Measurements from ENCODE around the gene CASZ1.

CASZ1 gene

DNA sequence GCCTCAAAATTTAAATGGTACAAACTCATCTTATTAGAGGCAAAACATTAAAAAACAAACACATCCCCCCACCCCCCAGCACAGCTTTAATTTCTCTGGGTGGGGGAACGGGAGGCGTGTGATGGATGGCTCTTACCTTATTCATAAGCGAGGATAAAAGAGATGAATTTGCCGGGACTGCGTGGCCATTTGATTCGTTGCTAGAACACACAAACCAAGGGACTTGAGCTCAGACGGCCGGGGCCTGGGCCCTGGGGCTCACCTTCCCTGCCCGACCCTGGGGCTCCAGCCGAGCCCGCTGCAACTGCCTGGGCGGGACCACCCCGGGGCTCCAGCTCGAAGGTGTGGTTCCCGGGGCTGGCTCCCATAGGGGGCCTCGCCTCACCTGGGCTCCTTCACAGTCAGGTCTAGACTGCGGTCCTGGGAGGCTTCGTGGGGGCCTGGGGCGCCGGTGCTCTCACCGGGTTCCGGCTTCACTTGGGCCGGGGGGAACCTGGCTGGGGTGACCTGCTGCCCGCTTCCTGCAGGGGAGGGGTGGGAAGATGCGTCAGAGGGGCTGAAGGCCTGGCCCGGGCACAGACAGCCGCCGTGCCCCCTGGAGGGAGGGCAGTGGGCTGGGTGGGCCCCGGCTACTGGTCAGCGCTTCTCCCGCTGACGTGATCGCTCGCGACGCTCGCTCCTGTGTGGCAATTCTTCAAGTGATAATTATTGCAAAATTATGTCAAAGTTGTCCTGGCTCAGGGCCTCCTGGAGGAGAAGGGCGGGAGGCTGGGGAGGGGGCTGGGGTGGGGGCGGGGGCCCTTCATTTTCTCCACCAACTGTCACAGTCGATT, 145.7 kb downstream of the CASZ1 start:
- DNase-seq = no peak

- no peak for DNase-seq
These were observed 146.8 kb downstream of the CASZ1 start for GRCh38 chr1:10649517-10650201.

DNA sequence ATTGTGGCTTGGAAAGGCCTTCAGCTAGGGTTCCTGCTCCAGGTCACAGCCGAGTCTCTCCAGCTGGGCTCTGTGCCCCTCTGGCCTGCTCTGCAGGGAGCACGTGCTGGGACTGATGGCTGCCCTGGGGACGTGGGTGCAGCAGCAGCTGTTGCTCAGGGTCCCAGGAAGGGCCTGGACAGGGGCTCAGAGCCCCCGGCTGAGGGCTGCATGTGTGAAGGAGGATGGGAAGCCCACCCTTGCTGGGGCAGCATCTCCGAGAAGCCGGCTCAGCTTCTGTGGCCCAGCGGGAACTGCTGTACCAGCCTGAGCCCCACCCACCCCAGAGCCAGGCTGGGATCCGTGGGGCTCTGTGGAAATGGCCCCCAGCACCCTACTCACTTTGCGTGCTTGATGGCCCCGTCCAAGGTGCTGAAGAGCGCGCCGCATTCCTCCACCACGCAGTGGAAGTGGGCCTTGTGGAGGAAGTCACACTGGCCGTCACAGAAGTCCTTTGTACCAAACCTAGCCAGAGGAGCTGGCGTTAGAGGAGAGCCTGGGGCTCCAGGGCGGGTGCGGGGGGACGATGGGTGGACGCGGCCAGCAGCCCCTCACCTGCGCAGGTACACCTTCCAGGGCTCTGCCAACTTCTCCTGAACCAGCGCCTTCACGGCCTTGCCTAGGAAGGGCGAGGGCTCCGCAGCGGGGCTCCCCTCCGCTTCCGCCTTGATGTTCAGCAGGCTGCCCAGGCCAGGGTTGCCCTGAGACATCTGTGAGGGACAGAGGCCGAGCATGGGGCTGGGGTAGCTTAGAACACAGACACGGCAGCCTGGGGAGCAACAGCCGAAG, 147.5 kb downstream of the CASZ1 start:
- no peak for DNase-seq

DNA sequence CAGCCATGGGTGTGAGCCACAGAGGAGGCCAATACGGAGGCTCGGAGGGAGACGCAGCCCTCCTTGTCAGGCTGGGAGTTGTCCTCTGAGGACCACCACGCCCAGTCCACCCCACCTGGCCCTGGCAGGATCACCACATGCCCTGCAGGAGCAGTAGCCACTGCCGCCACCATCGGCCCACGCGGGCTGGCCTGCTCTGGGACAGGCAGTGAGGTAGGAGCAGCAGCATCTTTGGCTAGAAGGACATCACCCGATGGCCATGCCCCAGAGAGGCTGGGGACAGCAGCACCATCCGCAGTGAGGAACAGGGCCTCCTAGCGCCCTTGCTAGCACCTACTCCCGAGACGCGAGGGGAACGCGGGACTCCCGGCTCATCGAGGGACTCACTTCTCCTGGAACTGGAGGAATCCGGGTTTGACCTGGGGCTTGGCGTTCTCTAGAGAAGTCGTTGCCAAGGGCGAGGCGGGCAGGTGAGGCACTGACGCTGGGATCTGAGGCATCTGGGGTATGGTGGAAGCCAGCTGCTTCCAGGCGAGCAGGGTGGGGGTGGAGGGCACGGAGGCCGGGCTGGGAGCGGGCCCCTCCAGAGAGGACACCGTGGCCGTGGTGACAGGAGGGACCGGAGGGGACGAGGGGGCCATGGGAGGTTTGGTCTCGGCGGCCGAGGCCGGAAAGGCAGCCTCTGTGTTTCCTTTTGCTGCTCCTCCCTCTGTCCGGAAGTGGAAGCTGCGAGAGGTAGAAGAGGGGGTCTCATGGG, 148.9 kb downstream of the CASZ1 start:
- no peak for DNase-seq

GRCh38 chr1:10646347-10646861, 150.0 kb downstream of the CASZ1 start:
- peak; percentile 82 for DNase-seq

GRCh38 chr1:10644307-10645128, 151.9 kb downstream of the CASZ1 start:
- DNase-seq = peak; percentile 50

DNA sequence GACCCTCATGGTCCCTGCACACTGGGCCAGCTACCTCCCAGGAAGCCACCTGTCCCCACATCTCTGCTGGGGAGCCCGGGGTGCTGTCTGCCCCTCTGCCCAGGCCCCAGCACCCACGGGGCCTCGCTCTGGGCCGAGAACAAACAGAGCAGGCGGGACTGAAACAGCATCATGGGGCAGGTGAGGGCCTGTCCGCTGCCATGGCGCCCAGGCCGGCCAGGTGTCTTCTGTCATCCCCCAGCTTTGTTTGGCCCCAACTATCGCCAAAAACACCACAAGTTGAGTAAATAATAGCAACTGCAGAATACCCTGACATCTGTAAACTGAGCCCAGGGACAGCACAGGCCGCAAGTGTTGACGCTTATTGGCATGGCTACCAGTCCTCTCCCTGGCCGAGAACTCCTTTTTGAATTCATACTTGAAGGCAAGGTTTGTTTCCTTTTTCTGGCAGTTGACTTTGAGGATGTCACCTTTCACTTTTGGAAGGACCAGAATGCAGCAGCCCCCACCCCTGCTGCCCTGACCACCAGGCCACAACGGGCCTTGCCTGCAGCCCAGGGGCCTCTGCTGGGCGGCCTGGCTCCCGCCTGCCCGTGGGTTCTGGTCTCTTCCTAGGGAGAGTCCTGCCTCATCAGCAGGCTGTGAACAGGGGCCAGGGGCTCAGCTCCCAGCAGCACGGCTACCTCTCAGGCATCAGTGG, 152.7 kb downstream of the CASZ1 start:
- DNase-seq = no peak

- DNase-seq = no peak
These were observed 153.9 kb downstream of the CASZ1 start for GRCh38 chr1:10642403-10643080.

DNA sequence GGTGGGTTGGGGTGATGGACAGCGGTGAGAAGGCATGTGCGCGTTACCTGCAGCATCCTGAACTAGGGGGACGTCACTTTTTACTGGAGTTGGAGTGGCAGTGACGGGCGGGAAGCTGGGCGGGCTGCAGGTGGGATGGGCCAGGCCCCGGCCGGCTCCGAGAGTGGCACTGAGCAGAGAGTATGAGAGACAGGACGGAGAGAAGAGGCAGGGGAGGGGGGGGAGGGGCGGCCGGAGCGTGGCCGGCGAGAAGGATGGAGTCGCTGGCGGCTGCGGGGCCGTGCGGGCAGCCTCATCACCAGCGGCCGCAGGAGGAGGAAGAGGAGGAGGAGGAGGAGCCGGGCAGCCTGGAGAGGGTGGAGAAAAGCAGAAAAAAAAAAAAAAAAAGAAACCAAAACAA, 154.5 kb downstream of the CASZ1 start:
- no peak for DNase-seq

GRCh38 chr1:10640843-10641553, 155.4 kb downstream of the CASZ1 start:
- no peak for DNase-seq

DNA sequence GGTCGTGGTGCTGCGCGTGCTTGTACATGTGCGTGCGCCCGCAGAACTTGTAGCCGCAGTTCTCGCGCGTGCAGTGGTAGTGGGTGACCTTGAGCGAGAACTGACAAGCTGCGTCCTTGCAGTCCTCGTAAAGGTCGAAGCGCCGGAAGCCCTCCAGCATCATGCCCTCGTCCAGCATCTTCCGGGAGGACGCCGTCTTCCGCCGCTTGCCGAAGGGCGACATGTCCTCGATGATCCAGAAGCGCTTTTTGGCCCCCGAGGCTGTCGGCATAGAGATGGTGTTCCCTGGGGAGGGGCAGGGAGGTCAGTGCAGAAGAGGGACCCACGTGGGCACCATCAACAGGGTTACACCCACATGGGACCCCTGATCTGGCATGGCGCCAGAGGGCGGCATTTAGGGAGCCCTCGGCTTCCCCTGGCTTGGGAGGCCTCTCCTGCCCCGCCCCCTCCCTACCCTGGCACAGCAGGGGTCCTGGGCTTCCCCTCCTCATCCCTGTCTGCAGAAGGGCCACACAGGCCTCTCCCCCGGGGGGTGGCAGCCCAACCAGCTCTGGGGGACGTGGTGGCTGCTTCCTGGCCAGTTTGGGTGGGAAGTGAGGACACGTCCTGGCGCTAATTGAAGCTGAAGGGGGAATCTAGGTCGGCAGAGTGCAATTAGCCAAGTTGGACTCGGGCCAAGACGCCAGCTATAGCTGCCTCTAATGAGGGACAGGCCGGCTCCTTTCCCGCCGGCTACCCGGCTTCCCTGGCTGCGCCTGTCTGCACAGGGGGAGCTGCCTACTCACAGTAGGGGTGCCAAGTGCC, 156.5 kb downstream of the CASZ1 start:
- DNase-seq = no peak

GRCh38 chr1:10639011-10639774, 157.3 kb downstream of the CASZ1 start:
- DNase-seq = no peak

- no peak for DNase-seq
These were observed 157.9 kb downstream of the CASZ1 start for GRCh38 chr1:10638559-10639005.

DNA sequence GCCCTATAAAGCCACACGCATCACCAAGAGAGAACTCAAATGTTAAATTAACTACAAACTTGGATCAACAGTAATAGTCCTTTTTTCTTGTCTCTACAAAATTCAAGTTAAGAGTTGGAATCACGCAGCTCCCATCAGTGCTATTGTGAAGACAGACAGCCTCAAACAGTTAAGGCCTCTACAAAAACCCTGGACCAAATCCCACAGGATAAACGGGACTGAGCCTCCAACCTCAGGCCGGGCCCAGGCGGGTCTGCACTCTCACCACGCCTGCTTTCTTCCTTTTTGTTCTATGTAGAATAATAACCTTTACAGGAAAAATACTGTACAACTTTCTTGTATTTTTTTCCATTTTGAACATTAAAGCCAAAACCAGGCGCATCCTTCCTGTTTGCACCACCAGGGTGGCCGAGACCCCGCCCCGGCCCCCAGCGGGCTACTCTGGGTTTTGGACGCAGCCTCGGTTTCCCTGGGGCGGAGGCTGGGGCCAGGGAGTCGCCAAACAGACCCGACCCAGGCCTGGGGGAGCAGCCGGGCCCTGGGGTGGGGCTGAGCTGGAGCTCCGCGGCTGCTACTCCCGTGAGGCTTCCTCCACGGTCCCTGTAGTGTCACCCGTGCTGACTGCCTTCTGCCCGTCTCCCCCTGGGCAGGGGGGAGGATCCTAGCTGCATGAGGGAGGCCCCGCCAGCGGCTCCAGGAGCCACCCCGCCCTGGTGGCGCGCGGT, 158.4 kb downstream of the CASZ1 start:
- no peak for DNase-seq

DNA sequence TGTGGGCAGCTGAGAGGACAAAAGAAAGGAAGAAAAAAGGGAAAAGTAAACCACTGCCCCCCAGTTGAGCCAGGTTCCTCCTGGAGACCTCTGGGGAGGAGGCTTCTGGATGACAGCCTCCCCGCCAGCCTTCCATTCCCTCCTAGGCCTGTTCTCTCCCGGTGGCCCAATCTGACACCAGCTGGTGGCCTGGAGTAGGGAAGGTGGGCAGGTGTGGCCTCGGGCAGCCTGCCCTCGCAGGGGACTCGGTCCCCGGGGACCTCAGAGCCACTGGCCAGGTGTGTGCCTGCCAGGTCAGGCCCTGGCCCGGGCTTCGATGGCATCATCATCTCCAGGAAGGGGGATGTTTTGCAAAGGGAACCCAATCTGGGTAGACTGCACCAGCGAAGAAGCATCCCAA, 159.0 kb downstream of the CASZ1 start:
- DNase-seq = no peak

DNA sequence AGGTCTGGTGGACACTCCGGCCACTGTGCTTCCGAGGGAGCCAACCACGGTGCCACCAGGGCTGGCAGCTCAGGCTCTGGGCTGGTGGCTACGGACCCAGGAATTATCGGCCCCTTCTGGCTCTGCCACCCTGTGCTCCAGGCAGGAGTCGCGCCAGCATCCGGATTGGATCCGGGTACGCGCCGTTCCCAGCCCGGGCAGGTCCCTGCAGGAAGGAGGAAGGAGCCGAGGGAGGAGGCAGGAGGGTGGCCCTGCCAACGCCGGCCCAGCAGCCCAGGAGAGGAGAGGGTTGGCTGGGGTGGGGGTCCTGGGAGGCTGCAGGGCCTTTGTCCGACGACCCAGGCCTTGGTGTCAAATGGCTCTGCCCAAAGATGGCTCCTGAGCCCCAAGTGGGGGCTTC, 160.5 kb downstream of the CASZ1 start:
- no peak for DNase-seq

Data from MV-4-11 (cell line).